Nephron (organoid): ENCODE measurements around the gene FXYD3.
"Not testable (repeated sequence)": the region's sequence is repeated elsewhere in the genome, so short reads cannot be mapped to it uniquely, and the experiment has no call there.

Experiments used
- H3K27ac Mint-ChIP-seq, 3 experiments: 2 replicates each; pipeline ENCODE4 v1.8.0; 2020; ENCODE audit warnings: mixed read lengths in 3 of 3, mild to moderate bottlenecking in 2 of 3, moderate library complexity in 1 of 3
- H3K27me3 Mint-ChIP-seq: 2 replicates; pipeline ENCODE4 v1.8.0; 2021; ENCODE audit warnings: low read depth, mild to moderate bottlenecking, moderate library complexity, mixed read lengths
- H3K36me3 Mint-ChIP-seq: 2 replicates; pipeline ENCODE4 v1.8.0; 2020; ENCODE audit warnings: low read depth, mixed read lengths
- H3K4me1 Mint-ChIP-seq: 2 replicates; pipeline ENCODE4 v1.8.0; 2020; ENCODE audit warnings: mixed read lengths
- H3K4me3 Mint-ChIP-seq, 3 experiments: 2 replicates each; pipeline ENCODE4 v1.8.0; 2020; ENCODE audit warnings: mild to moderate bottlenecking in 3 of 3, mixed read lengths in 3 of 3, moderate library complexity in 2 of 3
- H3K9me3 Mint-ChIP-seq: 2 replicates; pipeline ENCODE4 v1.8.0; 2020; ENCODE audit warnings: mixed read lengths
- CTCF ChIP-seq, 3 experiments: fragments of 200-600 bp; sonication (generic); IDR thresholded peaks; one replicate each; pipeline ENCODE4 v1.5.0; 2021; ENCODE audit warnings: antibody characterized with exemption in 3 of 3; ENCODE audit not compliant: unreplicated experiment in 3 of 3

Gene FXYD3

GRCh38 chr19:35144600-35145436 is 29.2 kb downstream of the FXYD3 start:
- H3K4me1 Mint-ChIP-seq = peaks cover 30% of the 10 kb centered on the region
- no peaks in the 10 kb centered on the region for H3K9me3 Mint-ChIP-seq
- peaks cover 60% of the 10 kb centered on the region for H3K27me3 Mint-ChIP-seq
- peak overlapping the region in 1 of 3 experiments; percentile 50 for H3K4me3 Mint-ChIP-seq
- H3K27ac Mint-ChIP-seq = no peak overlapping the region
- H3K36me3 Mint-ChIP-seq = no peaks in the 10 kb centered on the region
- TF ChIP-seq CTCF (IDR thresholded peaks at IDR 0.05; ENCODE audit: unreplicated experiment in 3 of 3) = no peak

- Mint-ChIP-seq H3K27me3 (peaks cover 58% of the 10 kb centered on the region), H3K27ac (no peak overlapping the region), H3K9me3 (no peaks in the 10 kb centered on the region), H3K4me1 (peaks cover 16% of the 10 kb centered on the region), H3K36me3 (no peaks in the 10 kb centered on the region), H3K4me3 (no peak overlapping the region)
- no peak for TF ChIP-seq CTCF (IDR thresholded peaks at IDR 0.05; ENCODE audit: unreplicated experiment in 3 of 3)
Measured at GRCh38 chr19:35146746-35147459, 31.3 kb downstream of the FXYD3 start.

GRCh38 chr19:35149463-35149862 is 33.8 kb downstream of the FXYD3 start:
- no peak for TF ChIP-seq CTCF (IDR thresholded peaks at IDR 0.05; ENCODE audit: unreplicated experiment in 3 of 3)
- H3K4me1 Mint-ChIP-seq = peaks cover 21% of the 10 kb centered on the region
- no peak overlapping the region for H3K4me3 Mint-ChIP-seq
- H3K9me3 Mint-ChIP-seq = no peaks in the 10 kb centered on the region
- peaks cover 67% of the 10 kb centered on the region for H3K27me3 Mint-ChIP-seq
- no peaks in the 10 kb centered on the region for H3K36me3 Mint-ChIP-seq
- no peak overlapping the region for H3K27ac Mint-ChIP-seq

- H3K4me3 Mint-ChIP-seq = no peak overlapping the region
- H3K4me1 Mint-ChIP-seq = peaks cover 24% of the 10 kb centered on the region
- H3K9me3 Mint-ChIP-seq = no peaks in the 10 kb centered on the region
- no peaks in the 10 kb centered on the region for H3K36me3 Mint-ChIP-seq
- H3K27ac Mint-ChIP-seq = no peak overlapping the region
- peaks cover 67% of the 10 kb centered on the region for H3K27me3 Mint-ChIP-seq
- no peak for TF ChIP-seq CTCF (IDR thresholded peaks at IDR 0.05; ENCODE audit: unreplicated experiment in 3 of 3)
Measured at GRCh38 chr19:35150445-35150844, 34.8 kb downstream of the FXYD3 start.

GRCh38 chr19:35151273-35152065 is 35.8 kb downstream of the FXYD3 start:
- Mint-ChIP-seq H3K27me3 (peaks cover 70% of the 10 kb centered on the region), H3K36me3 (no peaks in the 10 kb centered on the region), H3K27ac (no peak overlapping the region), H3K4me3 (no peak overlapping the region), H3K9me3 (no peaks in the 10 kb centered on the region), H3K4me1 (peaks cover 24% of the 10 kb centered on the region)
- no peak for TF ChIP-seq CTCF (IDR thresholded peaks at IDR 0.05; ENCODE audit: unreplicated experiment in 3 of 3)

- peaks cover 24% of the 10 kb centered on the region for H3K4me1 Mint-ChIP-seq
- peak overlapping the region; percentile 26 to 71 (median 66) for H3K4me3 Mint-ChIP-seq
- H3K36me3 Mint-ChIP-seq, H3K27ac Mint-ChIP-seq, H3K9me3 Mint-ChIP-seq: not testable (repeated sequence)
- peaks cover 74% of the 10 kb centered on the region for H3K27me3 Mint-ChIP-seq
Measured at GRCh38 chr19:35153129-35153522, 37.5 kb downstream of the FXYD3 start.
